Hematopoietic multipotent progenitor cell treated with erythropoietin and hydrocortisone succinate and interleukin-3 and kit ligand, for 4 days (in vitro differentiated cells): ENCODE measurements around the gene TTC33.
"Not testable (repeated sequence)": the region's sequence is repeated elsewhere in the genome, so short reads cannot be mapped to it uniquely, and the experiment has no call there.

Experiments used
- DNase-seq: peaks from one replicate; pipeline ENCODE4 v3.0.0-alpha.2; 2015

The TTC33 gene

GRCh38 chr5:40779561-40779960 lies 23.8 kb upstream of the TTC33 start:
- no peak for DNase-seq

- DNase-seq, result no peak
Observed at GRCh38 chr5:40778133-40778532, 22.4 kb upstream of the TTC33 start.

GRCh38 chr5:40776658-40776977 lies 20.9 kb upstream of the TTC33 start:
- DNase-seq, result no peak

- no peak for DNase-seq
Observed at GRCh38 chr5:40775846-40776657, 20.3 kb upstream of the TTC33 start.

- DNase-seq, result no peak
Observed at GRCh38 chr5:40775085-40775845, 19.5 kb upstream of the TTC33 start.

- peak; percentile 43 for DNase-seq
Observed at GRCh38 chr5:40774623-40775022, 18.9 kb upstream of the TTC33 start.

GRCh38 chr5:40770764-40771163 lies 15.0 kb upstream of the TTC33 start:
- no peak for DNase-seq

GRCh38 chr5:40762705-40763104 lies 6.9 kb upstream of the TTC33 start:
- no peak for DNase-seq

GRCh38 chr5:40757400-40757799 lies 1.6 kb upstream of the TTC33 start:
- DNase-seq, result no peak

- DNase-seq, result peak; percentile 92
Observed at GRCh38 chr5:40755093-40755406, 711 bp downstream of the TTC33 start.

GRCh38 chr5:40754381-40755092 lies 1.2 kb downstream of the TTC33 start:
- peak; percentile 51 for DNase-seq

GRCh38 chr5:40746703-40747102 lies 9.1 kb downstream of the TTC33 start:
- DNase-seq, result no peak

- DNase-seq, result no peak
Observed at GRCh38 chr5:40743771-40744170, 12.0 kb downstream of the TTC33 start.

GRCh38 chr5:40738502-40738901 lies 17.3 kb downstream of the TTC33 start:
- DNase-seq, result no peak

- DNase-seq, result peak; percentile 83
Observed at GRCh38 chr5:40736103-40736875, 19.5 kb downstream of the TTC33 start.

GRCh38 chr5:40735609-40736008 lies 20.2 kb downstream of the TTC33 start:
- DNase-seq, result no peak

- no peak for DNase-seq
Observed at GRCh38 chr5:40734986-40735385, 20.8 kb downstream of the TTC33 start.

GRCh38 chr5:40733879-40734563 lies 21.7 kb downstream of the TTC33 start:
- peak; percentile 82 for DNase-seq

GRCh38 chr5:40733434-40733833 lies 22.3 kb downstream of the TTC33 start:
- peak; percentile 85 for DNase-seq

GRCh38 chr5:40722497-40722911 lies 33.3 kb downstream of the TTC33 start:
- not testable (repeated sequence) for DNase-seq

- DNase-seq, result no peak
Observed at GRCh38 chr5:40720069-40720468, 35.7 kb downstream of the TTC33 start.

GRCh38 chr5:40717281-40717680 lies 38.5 kb downstream of the TTC33 start:
- no peak for DNase-seq

- no peak for DNase-seq
Observed at GRCh38 chr5:40716590-40716989, 39.2 kb downstream of the TTC33 start.
